A673 (cell line): ENCODE measurements around the gene SLC41A2. TPM values are rescaled to one million over a fixed set of nuclear protein-coding genes. Genes with fewer than 3 reads are reported as not detected.

Source experiments
- BruUV-seq: library from RNA; stranded (reverse); fragments of 400-500 nt; replicated peaks from 2 replicates; lab custom pipeline; 2021; lab: Mats Ljungman, UMichigan
- CTCF ChIA-PET: fragments of 300-600 bp; sonication (Branson Sonifier 250); formaldehyde crosslinking; loops from one replicate; lab custom pipeline; 2022; ENCODE audit warnings: antibody characterized with exemption; lab: Charles Lee
- POLR2A ChIA-PET: fragments of 300-600 bp; sonication (Branson Sonifier 250); formaldehyde crosslinking; loops from one replicate; lab custom pipeline; 2022; ENCODE audit warnings: antibody characterized with exemption; ENCODE audit not compliant: low non-redundant PET; lab: Charles Lee
- DNase-seq: peaks from one replicate; pipeline ENCODE4 v3.0.0-alpha.2; 2015; ENCODE audit warnings: low spot score
- H3K27ac ChIP-seq: fragments of 200-600 bp; sonication (generic); 2 replicates; pipeline ENCODE4 v1.5.1; 2016; ENCODE audit warnings: mixed run types, low read depth, mild to moderate bottlenecking, mixed read lengths, antibody characterized with exemption, low read length; ENCODE audit not compliant: poor library complexity, severe bottlenecking
- H3K27me3 ChIP-seq: fragments of 200-600 bp; sonication (generic); replicated peaks from 2 replicates; pipeline ENCODE4 v1.6.1; 2017; ENCODE audit warnings: mixed run types, low read depth, mild to moderate bottlenecking, mixed read lengths, antibody characterized with exemption, low read length; ENCODE audit not compliant: insufficient read depth, poor library complexity
- H3K36me3 ChIP-seq: fragments of 200-600 bp; sonication (generic); 2 replicates; pipeline ENCODE4 v1.6.1; 2016; ENCODE audit warnings: mixed run types, mild to moderate bottlenecking, mixed read lengths, antibody characterized with exemption, low read length; ENCODE audit not compliant: insufficient read depth, poor library complexity, severe bottlenecking
- H3K4me1 ChIP-seq: fragments of 200-600 bp; sonication (generic); 2 replicates; pipeline ENCODE4 v1.6.1; 2017; ENCODE audit warnings: mixed run types, mild to moderate bottlenecking, mixed read lengths, antibody characterized with exemption, low read length; ENCODE audit not compliant: insufficient read depth, poor library complexity, severe bottlenecking
- H3K4me3 ChIP-seq: fragments of 200-600 bp; sonication (generic); 2 replicates; pipeline ENCODE4 v1.5.1; 2016; ENCODE audit warnings: low read depth, mixed run types, mild to moderate bottlenecking, mixed read lengths, low read length; ENCODE audit not compliant: poor library complexity, severe bottlenecking
- H3K9me3 ChIP-seq: fragments of 200-600 bp; sonication (generic); 2 replicates; pipeline ENCODE4 v1.6.1; 2016; ENCODE audit warnings: mixed run types, low read depth, mild to moderate bottlenecking, mixed read lengths, antibody characterized with exemption, low read length; ENCODE audit not compliant: poor library complexity, severe bottlenecking
- EZH2 ChIP-seq: fragments of 200-600 bp; sonication (generic); IDR thresholded peaks from 2 replicates; pipeline ENCODE4 v1.6.1; 2017; ENCODE audit warnings: borderline replicate concordance, low read depth, mild to moderate bottlenecking, mixed read lengths, antibody characterized with exemption, low read length; ENCODE audit not compliant: poor library complexity, severe bottlenecking
- intact Hi-C: fragments of 100-400 bp; cut with micrococcal nuclease; formaldehyde crosslinking; loops from one replicate; pipeline ENCODE4 v1.10.0; 2022; ENCODE audit not compliant: unreplicated experiment
- total RNA-seq: library from RNA; stranded (reverse); gene quantifications from 2 replicates; pipeline ENCODE4 v1.2.3, GENCODE V29; 2021
- TF ChIP-seq, protein P1 (sequence below): fragments of 300-800, 200-600 bp; sonication (generic); conservative IDR thresholded peaks from 2 replicates; pipeline ENCODE4 v1.5.1; 2017; ENCODE audit warnings: low read depth, mild to moderate bottlenecking, antibody characterized with exemption, low read length, moderate library complexity, mixed read lengths

SLC41A2 gene
- total RNA-seq, 1 experiment from 2014 or later: 0.24 TPM

DNA sequence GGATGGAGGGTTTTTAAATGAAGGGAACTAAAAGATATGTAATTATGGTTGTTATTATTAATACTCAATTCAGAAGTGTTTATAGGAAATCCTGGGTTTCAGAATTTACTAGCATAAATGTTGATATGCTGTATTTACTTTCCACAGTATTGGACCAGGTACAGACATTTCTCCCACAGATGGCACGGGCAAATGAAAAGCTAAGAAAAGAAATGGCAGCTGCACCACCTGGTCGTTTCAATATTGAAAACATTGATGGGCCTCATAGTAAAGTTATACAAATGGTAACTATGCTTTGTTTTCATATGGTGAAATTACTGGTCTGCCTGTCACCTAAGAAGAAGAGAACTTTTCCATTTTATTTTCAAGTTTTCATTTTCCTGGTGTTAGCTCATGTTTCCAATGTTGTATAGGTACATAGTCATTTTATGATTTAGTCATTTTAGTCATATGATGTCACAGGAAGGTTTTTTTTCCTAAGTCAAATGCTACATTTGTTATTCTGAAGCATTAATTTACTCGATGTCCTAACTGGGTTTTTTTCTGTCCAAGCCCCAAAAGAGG is 33.6 kb upstream of the SLC41A2 start:
- no peak overlapping the region for H3K4me3 ChIP-seq
- H3K36me3 ChIP-seq: peaks cover 41% of the 10 kb centered on the region
- H3K27me3 ChIP-seq: no peaks in the 10 kb centered on the region
- TF ChIP-seq, protein P1, sequence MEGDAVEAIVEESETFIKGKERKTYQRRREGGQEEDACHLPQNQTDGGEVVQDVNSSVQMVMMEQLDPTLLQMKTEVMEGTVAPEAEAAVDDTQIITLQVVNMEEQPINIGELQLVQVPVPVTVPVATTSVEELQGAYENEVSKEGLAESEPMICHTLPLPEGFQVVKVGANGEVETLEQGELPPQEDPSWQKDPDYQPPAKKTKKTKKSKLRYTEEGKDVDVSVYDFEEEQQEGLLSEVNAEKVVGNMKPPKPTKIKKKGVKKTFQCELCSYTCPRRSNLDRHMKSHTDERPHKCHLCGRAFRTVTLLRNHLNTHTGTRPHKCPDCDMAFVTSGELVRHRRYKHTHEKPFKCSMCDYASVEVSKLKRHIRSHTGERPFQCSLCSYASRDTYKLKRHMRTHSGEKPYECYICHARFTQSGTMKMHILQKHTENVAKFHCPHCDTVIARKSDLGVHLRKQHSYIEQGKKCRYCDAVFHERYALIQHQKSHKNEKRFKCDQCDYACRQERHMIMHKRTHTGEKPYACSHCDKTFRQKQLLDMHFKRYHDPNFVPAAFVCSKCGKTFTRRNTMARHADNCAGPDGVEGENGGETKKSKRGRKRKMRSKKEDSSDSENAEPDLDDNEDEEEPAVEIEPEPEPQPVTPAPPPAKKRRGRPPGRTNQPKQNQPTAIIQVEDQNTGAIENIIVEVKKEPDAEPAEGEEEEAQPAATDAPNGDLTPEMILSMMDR: no peak
- TF ChIP-seq EZH2: no peak
- H3K4me1 ChIP-seq: peaks cover 4% of the 10 kb centered on the region
- no peaks in the 10 kb centered on the region for H3K9me3 ChIP-seq
- no TSS peak for BruUV-seq
- ChIA-PET CTCF (no interaction called here), POLR2A (no interaction called here)
- intact Hi-C loops: no loop called here
- DNase-seq: no peak
- no peak overlapping the region for H3K27ac ChIP-seq

- peaks cover 4% of the 10 kb centered on the region for H3K4me1 ChIP-seq
- no peak for DNase-seq
- CTCF ChIA-PET: no interaction called here
- no peaks in the 10 kb centered on the region for H3K27me3 ChIP-seq
- H3K4me3 ChIP-seq: no peak overlapping the region
- BruUV-seq: no TSS peak
- H3K9me3 ChIP-seq: no peaks in the 10 kb centered on the region
- intact Hi-C loops: no loop called here
- TF ChIP-seq, protein P1: no peak
- TF ChIP-seq EZH2: no peak
- POLR2A ChIA-PET: interaction anchor here (0.5 kb wide), 1 partner anchor 1032 kb away, joined by 11 read pairs; no protein-coding TSS in a partner anchor
- H3K36me3 ChIP-seq: peaks cover 41% of the 10 kb centered on the region
- no peak overlapping the region for H3K27ac ChIP-seq
Measured at GRCh38 chr12:104990950-104991349, 32.9 kb upstream of the SLC41A2 start.

- H3K27me3 ChIP-seq: no peaks in the 10 kb centered on the region
- intact Hi-C loops: loop anchor here (5.0 kb wide), 1 partner anchor 66 kb away; no protein-coding TSS in a partner anchor
- POLR2A ChIA-PET: no interaction called here
- no peak for TF ChIP-seq EZH2
- TF ChIP-seq, protein P1: no peak
- H3K36me3 ChIP-seq: peaks cover 15% of the 10 kb centered on the region
- H3K9me3 ChIP-seq: no peaks in the 10 kb centered on the region
- peak within 1 kb of the TSS; percentile 87 for H3K4me3 ChIP-seq
- peaks cover 4% of the 10 kb centered on the region for H3K4me1 ChIP-seq
- DNase-seq: peak; percentile 96
- H3K27ac ChIP-seq: peak within 1 kb of the TSS; percentile 78
- no TSS peak for BruUV-seq
- CTCF ChIA-PET: no interaction called here
Measured at GRCh38 chr12:104986022-104986941, 28.2 kb upstream of the SLC41A2 start, which contains the start of gene NOPCHAP1. NOPCHAP1 (plus strand) TSS chr12:104986316; CDS start chr12:104986353, 37 bp downstream.
